NCI-H82 (cell line): ENCODE data around the gene SRRM5.
"Not testable (repeated sequence)": the region's sequence is repeated elsewhere in the genome, so short reads cannot be mapped to it uniquely, and the experiment has no call there.

ENCODE experiments used
- DNase-seq: peaks from one replicate; lab custom pipeline; 2025; lab: John Stamatoyannopoulos, UW

The SRRM5 gene

DNA sequence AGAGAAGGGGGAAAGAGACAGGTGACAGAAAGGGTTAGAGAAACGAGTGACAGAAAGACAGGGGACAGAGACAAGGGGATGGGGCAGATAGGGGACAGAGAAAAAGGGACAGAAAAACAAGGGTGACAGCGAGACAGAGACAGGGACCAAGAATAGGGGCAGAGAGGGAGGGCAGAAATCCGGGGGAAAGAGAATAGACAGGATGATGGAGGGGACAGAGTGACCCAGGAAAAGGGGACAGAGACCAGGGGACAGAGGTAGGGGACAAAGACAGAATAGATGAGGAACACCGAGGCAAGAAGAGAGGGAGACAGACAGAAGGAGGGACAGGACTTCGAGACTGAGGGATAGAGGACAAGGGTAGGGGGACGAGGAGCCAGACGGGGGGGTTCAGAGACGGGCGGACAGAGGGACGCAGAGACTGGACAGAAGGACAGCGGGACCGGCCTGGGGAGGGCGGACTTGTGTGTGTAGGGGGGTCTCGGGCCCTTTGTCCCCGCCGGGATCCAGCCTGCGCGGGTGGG, 27.2 kb downstream of the SRRM5 start:
- no peak for DNase-seq

DNA sequence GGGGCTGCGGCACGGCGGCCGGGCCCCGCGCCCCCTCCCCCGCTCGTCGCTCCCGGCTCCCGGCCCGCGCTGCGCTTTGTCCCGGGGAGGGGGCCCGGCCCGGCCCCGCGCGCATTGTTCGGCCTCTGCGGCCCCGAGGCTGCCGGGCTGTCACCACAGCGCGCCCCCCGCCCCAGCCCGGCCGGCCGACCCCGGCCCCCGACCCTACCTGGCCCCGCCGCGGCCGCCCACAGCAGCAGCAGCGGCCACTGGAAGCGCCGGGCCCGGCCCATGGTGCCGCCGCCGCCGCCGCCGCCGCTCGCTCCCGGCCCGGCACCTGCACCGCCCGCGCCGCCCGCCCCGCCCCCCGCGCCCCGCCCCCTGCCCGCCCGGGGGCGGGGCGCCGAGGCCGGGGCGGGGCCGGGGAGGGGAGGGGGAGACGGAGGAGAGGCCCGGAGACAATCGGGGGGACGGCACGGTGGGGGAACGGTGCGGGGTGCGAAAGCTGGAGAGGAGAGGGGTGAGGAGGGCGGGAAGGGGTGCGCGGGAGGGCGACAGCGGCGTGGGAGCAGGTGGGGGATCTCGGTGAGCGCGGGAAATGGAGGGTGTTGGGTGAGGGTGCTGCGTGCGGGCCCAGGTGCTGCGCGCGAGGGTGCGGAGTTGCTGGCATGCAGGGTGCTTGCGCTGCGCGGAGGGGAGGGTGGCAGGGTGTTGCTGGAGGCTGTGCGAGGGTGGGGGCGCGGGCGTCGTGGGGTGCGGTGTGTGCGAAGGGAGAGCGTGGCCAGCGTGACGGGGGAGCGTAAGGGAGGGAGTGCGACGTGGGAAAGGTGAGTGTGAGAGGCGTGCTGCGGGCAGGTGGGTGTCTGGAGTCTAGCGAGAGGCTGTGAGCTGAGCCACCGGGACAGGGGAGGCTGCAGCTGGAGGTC, 27.9 kb downstream of the SRRM5 start, which contains the start of gene CADM4:
CADM4 (minus strand) TSS at position 332 of the 905 bp plus-strand sequence; CDS start at position 272, 60 bp downstream.
- DNase-seq = peak; percentile 55

DNA sequence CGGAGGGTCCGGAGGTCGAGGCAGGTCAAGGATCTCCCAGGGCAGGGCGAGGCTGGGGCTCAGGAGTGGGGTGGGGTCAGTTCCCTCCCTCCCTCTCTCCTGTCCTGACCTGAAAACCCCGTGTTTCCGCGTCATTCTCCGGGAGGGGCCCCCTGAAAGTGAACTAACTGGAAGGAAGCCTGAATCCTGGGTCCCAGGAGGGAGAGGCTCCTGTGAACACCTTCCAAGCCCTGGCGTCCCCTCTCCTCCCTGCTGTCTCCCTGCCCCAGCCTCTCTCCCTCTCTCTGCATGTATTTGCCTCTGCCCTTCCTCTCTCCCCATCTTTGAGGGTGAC, 28.5 kb downstream of the SRRM5 start:
- DNase-seq = no peak

DNA sequence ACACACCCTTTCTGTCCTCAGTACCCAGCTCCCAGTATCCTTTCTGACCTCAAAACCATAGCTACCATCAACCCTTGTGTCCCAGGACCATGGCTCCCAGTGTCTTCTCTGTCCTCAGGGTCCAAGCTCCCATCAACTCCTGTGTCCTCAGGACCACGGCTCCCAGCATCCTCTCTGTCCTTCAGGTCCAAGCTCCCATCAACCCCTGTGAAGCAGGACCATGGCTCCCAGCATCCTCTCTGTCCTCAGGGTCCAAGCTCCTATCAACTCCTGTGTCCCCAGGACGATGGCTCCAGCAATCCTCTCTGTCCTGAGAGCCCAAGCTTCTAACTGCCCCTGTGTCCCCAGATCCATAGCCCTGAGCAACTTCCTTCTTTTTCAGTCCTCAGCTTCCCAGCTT, 29.4 kb downstream of the SRRM5 start:
- peak; percentile 16 for DNase-seq

DNA sequence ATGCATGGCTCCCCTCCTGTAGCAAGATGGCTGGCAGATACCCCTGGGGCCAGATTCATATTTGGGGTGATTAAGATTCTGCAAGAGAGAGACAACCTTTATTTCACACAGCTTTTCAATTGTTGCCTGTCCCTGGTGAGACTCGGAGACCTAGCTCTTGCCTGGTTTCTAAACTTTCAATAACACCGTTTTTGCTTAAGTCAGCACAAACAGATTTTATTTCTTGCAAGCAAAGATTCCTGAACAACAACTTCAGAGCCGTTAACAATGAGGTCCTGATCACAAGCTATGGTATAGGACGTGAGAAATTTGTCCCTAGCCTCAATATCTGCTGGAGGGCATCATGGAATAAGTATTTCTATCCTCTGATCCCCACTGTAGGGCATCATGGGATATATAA, 30.6 kb downstream of the SRRM5 start:
- DNase-seq = no peak

DNA sequence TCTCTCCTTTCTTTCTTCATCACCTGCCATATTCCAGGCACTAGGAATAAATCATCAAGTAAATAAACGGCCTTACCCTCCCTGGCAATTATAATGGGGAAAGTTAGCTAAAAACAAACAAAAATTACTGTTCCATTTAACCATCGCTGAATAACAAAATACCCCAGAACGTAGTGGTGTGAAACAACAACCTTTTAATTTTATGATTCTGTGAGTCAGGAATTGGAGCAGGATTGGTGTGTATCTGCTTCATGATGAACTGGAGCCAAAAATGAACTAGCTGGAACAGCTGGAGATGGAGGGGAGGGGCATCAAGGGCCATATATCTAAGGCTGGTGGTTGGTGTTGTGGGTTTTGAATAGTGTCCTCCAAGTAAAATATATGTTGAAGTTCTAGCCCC, 31.4 kb downstream of the SRRM5 start:
- no peak for DNase-seq

DNA sequence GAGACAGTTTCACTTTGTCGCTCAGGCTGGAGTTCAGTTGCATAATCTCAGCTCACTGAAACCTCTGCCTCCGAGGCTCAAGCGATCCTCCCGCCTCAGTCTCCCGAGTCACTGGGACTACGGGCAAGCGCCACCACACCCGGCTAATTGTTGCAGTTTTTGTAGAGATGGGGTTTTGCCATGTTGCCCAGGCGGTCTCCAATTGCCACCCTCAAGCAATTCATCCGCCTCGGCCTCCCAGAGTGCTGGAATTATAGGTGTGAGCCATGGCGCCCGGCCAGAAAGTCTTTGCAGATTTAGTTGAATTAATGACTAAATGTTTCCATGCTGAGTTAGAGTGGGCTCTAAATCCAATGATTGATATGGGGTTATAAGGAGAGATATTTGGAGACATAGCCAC, 32.3 kb downstream of the SRRM5 start:
- DNase-seq = no peak

DNA sequence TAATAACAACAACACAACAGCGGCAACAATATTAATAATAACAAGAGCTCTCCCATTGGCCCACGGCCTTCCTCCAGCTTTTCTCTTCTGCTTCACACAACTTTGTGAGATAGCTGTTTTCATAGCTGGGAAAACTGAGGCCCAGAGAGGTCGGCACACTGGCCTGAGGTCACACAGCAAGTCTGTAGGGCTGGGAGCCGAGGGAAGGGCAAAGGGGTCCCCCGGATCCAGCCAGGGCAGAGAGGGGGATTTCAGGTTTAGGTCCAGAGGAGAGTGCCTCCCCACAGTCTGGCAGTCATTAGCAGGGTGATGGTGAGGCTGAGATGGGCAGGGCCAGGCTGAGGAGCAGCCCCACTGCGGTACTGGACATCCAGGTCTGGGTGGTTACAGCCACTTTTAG, 36.7 kb downstream of the SRRM5 start:
- DNase-seq = no peak

DNA sequence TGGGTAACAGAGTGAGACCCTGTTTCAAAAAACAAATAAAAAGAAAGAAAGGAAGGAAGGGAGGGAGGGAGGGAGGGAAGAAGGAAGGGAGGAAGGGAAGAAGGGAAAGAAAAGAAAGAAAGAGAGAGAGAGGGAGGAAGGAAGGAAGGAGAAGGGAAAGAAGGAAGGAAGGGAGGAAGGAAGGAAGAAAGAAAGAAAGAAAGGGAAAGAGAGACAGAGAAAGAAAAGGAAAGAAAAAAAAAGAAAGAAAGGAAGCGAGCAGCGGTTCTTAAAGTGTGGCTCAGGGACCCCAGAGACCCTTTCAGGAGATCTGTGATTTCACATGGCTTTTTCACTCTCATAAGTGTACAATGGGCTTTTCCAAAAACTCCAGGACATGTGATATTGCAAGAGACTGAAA, 37.6 kb downstream of the SRRM5 start:
- DNase-seq = no peak

DNA sequence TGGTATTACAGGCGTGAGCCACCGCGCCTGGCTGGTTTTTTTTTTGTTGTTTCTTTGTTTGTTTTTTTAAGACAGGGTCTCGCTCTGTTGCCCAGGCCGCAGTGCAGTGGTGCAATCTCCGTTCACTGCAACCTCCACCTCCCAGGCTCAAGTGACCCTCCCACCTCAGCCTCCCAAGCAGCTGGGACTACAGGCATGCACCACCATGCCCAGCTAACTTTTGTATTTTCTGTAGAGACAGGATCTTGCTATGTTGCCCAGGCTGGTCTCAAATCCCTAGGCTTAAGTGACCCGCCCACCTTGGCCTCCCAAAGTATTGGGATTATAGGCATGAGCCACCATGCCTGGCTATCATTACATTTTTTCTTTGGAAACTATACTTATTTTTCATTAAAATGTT, 38.4 kb downstream of the SRRM5 start:
- not testable (repeated sequence) for DNase-seq

DNA sequence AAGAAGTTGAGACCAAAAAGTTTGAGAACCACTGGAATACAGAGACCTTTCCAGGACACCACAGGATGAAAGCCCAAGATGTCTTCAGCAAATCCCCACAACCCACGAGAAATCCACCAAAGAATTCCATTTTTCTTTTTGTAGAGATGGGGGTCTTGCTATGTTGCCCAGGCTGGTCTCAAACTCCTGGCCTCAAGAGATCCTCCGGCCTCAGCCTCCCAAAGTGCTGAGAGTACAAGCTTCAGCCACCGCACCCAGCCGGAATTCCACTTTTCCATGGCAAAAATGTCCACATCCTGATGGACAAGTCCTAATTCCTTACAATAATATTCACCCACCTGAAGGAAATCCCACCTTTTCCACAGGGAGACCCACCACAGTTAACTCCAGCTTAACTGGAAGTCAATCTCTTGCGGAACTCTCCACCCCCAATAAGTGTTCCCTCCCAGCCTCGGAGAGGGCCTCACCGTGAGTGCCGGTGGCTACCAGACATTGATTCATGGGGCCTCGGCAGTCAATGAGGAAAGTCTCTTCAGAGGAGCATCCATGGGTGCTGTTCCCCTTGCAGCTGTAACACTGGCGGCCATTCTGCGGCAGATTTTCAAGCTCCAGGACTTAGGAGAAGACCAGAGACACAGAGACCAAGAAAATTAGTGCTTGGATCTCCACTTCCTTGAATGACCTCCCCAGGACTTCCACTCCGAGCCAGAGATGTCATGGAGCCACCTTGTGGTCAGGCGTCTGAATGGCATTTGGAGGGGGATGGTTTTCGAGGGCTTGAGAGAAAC, 40.1 kb downstream of the SRRM5 start:
- DNase-seq = peak; percentile 79

DNA sequence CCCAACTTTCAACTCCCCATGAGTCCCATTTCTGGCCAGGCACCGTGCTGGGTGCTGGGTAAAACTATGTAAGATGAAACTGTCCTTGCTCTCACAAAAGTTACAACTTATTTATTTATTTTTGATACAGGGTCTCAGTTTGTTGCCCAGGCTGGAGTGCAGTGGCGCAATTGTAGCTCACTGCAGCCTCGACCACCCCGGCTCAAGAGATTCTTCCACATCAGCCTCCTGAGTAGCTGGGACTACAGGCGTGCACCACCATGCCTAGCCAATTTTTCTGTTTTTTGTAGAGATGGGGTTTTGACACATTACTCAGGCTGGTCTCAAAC, 40.6 kb downstream of the SRRM5 start:
- DNase-seq = no peak

DNA sequence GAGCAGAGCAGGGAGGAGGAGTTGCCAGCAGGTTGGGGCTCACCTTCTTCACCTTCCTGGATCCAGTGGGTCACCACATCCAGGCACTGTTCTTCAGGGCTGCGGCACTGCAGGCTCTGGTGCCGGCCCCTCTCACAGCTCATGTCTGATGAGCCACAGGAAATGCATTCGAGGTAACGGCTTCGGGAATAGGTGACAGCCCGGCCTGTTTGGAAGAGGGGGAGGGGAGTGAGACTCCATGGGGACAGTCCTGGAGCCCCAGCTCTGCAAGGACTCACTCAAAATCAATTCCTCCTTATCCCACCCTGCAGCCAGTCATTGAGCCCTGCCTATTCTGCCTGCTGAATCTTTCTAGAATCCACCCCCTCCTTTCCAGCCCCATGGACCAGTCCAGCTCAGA, 44.5 kb downstream of the SRRM5 start:
- DNase-seq = no peak

DNA sequence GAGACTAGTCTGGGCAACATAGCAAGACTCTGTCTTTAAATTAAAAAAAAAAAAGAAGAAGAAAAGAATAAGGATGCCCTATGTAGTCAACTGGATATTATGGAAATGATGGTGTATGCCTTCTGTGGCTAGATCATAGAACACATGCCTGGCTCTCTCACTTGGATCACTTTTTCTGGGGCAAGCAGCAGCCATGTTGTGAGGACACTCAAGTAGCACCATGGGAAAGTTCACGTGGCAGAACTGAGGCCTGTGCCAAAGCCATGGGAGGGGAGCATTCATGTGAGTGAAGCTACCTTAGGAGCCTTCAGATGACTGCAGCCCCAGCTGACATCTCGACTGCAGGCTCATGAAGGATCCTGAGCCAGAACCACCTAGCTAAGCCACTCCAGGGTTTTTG, 46.1 kb downstream of the SRRM5 start:
- no peak for DNase-seq

DNA sequence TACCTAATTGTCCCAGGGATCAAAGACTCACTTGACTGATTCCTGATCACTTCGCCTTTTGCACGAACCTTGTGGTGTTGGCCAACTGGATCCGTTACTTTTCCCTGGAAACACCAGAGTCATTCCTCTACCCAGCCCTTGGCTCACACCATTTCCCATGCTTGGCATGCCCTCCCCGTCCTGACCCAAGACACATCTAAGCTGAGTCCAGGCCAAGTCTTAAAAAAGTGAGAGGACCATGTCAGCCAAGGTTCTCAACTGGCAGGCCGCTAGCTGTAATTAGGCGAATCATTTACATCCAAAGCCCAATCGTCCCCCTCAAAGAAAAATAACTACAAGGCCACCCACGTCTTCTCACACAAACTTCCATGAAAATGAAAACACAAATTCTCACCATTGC, 46.6 kb downstream of the SRRM5 start:
- no peak for DNase-seq

DNA sequence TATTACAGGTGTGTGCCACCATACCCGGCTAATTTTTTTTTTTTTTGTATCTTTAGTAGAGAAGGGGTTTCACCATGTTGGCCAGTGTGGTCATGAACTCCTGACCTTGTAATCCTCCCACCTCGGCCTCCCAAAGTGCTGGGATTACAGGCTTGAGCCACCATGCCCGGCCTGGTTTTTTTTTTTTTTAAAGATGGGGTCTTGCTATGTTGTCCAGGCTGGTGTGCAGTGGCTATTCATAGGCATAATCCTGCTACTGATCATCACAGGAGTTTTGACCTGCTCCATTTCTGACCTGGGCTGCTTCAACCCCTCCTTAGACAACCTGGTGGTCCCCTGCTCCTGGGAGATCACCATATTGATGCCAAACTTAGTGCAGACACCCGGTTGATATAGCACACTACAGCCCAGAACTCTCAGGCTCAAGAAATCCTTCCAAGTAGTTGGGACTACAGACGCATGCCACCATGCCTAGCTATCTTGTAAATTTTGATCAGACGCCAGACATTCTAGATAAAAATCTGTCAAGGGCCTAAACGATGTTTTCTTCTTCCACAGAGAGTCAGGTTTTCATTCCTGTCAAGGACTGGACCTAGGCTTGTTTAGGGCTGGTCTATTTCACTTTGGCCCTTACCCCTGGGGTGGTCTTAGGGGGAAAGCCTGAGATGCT, 48.5 kb downstream of the SRRM5 start:
- DNase-seq = no peak

DNA sequence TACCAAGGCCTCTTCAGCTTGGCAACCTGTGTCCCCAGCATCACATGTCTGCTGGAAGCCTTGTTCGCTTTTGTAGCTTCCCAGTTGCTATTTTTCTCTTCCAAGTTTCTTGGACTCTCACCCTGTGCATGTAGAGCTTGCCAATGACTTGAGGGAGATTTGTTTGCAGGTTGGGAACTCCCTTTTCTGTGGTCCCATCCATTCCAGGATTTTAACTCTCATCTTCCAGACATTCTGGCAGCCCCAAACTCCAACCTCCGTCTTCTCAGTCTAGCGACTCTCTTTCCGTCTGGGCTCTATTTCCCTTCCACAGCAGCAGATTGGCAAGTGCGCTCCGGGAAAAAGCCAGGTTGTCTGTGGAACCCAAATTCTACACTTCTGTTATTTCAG, 49.1 kb downstream of the SRRM5 start:
- DNase-seq = no peak

DNA sequence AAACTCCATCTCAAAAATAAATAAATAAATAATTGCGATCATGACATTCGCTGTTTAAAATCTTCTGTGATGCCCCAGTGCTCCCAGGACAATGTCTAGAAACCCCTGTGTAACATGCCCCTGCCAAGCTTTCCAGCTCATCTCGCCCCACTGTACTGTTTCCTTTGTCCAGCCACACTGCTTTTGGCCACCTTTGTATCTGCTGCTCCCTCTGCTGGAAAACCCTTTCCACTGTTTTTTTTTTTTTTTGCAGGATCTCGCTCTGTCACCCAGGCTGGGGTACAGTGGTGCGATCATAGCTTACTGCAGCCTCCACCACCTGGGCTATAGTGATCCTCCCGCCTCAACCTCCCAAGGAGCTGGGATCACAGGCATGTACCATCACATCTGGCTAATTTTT, 50.6 kb downstream of the SRRM5 start:
- DNase-seq = peak; percentile 46

DNA sequence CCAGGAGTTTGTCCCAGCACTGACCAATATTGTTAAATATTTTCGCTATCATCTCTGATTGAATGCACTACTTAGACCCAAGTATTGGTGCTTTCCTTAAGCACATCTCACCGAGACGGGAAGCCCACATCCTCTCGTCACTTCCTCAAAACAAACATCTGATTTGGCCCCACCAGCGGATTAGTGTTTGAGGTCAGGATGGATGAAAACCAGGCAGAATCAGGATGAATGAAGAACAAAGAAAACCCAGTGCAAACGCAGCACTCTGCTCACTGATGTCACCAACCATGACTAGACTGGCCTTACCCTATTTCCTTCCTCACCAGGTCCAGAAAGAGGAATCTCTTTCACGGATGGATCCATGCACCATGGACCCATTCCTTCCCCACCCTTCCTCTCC, 52.1 kb downstream of the SRRM5 start:
- no peak for DNase-seq
